Nephron progenitor cell (in vitro differentiated cells): ENCODE data around the gene APOBEC3C.
"Not testable (repeated sequence)": the region's sequence is repeated elsewhere in the genome, so short reads cannot be mapped to it uniquely, and the experiment has no call there.

Experiments used
- DNase-seq: peaks from one replicate; pipeline ENCODE4 v3.0.0; 2021
- H3K27ac Mint-ChIP-seq: 2 replicates; pipeline ENCODE4 v1.8.0; 2021; ENCODE audit warnings: mild to moderate bottlenecking, moderate library complexity, mixed read lengths
- H3K27me3 Mint-ChIP-seq: 2 replicates; pipeline ENCODE4 v1.8.0; 2021; ENCODE audit warnings: mild to moderate bottlenecking, low read depth, mixed read lengths; ENCODE audit not compliant: poor library complexity
- H3K36me3 Mint-ChIP-seq: 2 replicates; pipeline ENCODE4 v1.8.0; 2021; ENCODE audit warnings: low read depth, mixed read lengths
- H3K4me1 Mint-ChIP-seq: 2 replicates; pipeline ENCODE4 v1.8.0; 2021; ENCODE audit warnings: mixed read lengths
- H3K4me3 Mint-ChIP-seq: 2 replicates; pipeline ENCODE4 v1.8.0; 2021; ENCODE audit warnings: mild to moderate bottlenecking, moderate library complexity, mixed read lengths
- H3K9me3 Mint-ChIP-seq: 2 replicates; pipeline ENCODE4 v1.8.0; 2021; ENCODE audit warnings: mild to moderate bottlenecking, moderate library complexity, mixed read lengths
- CTCF ChIP-seq: fragments of 200-600 bp; sonication (generic); IDR thresholded peaks from 2 replicates; pipeline ENCODE4 v1.5.0; 2021; ENCODE audit warnings: antibody characterized with exemption

APOBEC3C gene

GRCh38 chr22:38987171-38987895 is 26.7 kb upstream of the APOBEC3C start:
- no peak for DNase-seq
- peaks cover 29% of the 10 kb centered on the region for H3K9me3 Mint-ChIP-seq
- H3K4me1 Mint-ChIP-seq: peaks cover 16% of the 10 kb centered on the region
- H3K4me3 Mint-ChIP-seq: no peak overlapping the region
- H3K36me3 Mint-ChIP-seq: peaks cover 10% of the 10 kb centered on the region
- TF ChIP-seq CTCF: no peak
- H3K27me3 Mint-ChIP-seq: peaks cover 11% of the 10 kb centered on the region
- peak overlapping the region; percentile 66 for H3K27ac Mint-ChIP-seq

GRCh38 chr22:38989466-38989865 is 24.6 kb upstream of the APOBEC3C start:
- Mint-ChIP-seq H3K4me3 (no peak overlapping the region), H3K36me3 (peaks cover 3% of the 10 kb centered on the region), H3K9me3 (peaks cover 8% of the 10 kb centered on the region), H3K27ac (no peak overlapping the region), H3K4me1 (peaks cover 28% of the 10 kb centered on the region), H3K27me3 (peaks cover 14% of the 10 kb centered on the region)
- no peak for TF ChIP-seq CTCF
- DNase-seq: no peak

GRCh38 chr22:38992871-38993371 is 21.1 kb upstream of the APOBEC3C start:
- not testable (repeated sequence) for H3K27ac Mint-ChIP-seq, H3K36me3 Mint-ChIP-seq, H3K4me3 Mint-ChIP-seq
- Mint-ChIP-seq H3K4me1 (peaks cover 27% of the 10 kb centered on the region), H3K9me3 (peaks cover 12% of the 10 kb centered on the region), H3K27me3 (peaks cover 28% of the 10 kb centered on the region)
- peak; percentile 64 for DNase-seq

GRCh38 chr22:38996105-38996504 is 18.0 kb upstream of the APOBEC3C start:
- Mint-ChIP-seq H3K4me1 (peaks cover 27% of the 10 kb centered on the region), H3K36me3 (peaks cover 12% of the 10 kb centered on the region), H3K4me3 (no peak overlapping the region), H3K27me3 (peaks cover 41% of the 10 kb centered on the region), H3K27ac (no peak overlapping the region), H3K9me3 (peaks cover 31% of the 10 kb centered on the region)
- TF ChIP-seq CTCF: no peak
- DNase-seq: no peak

GRCh38 chr22:38997518-38997917 is 16.5 kb upstream of the APOBEC3C start:
- peaks cover 41% of the 10 kb centered on the region for H3K27me3 Mint-ChIP-seq
- H3K36me3 Mint-ChIP-seq: peaks cover 12% of the 10 kb centered on the region
- H3K4me3 Mint-ChIP-seq: no peak overlapping the region
- TF ChIP-seq CTCF: no peak
- peaks cover 23% of the 10 kb centered on the region for H3K4me1 Mint-ChIP-seq
- no peak for DNase-seq
- H3K9me3 Mint-ChIP-seq: peaks cover 34% of the 10 kb centered on the region
- H3K27ac Mint-ChIP-seq: no peak overlapping the region

- no peak overlapping the region for H3K4me3 Mint-ChIP-seq
- H3K27ac Mint-ChIP-seq: peak overlapping the region; percentile 47
- H3K9me3 Mint-ChIP-seq: peaks cover 19% of the 10 kb centered on the region
- peaks cover 20% of the 10 kb centered on the region for H3K27me3 Mint-ChIP-seq
- DNase-seq: peak; percentile 69
- peaks cover 8% of the 10 kb centered on the region for H3K36me3 Mint-ChIP-seq
- peak; percentile 72 for TF ChIP-seq CTCF
- H3K4me1 Mint-ChIP-seq: peaks cover 26% of the 10 kb centered on the region
Observed at GRCh38 chr22:39003165-39003638, 10.9 kb upstream of the APOBEC3C start.
